ENCODE measurements around the gene ADAMTS19. TPM values are rescaled to one million over a fixed set of nuclear protein-coding genes. Genes with fewer than 3 reads are reported as not detected.

Gene ADAMTS19
- total RNA-seq, 1 experiment from 2014 or later: not detected

DNA sequence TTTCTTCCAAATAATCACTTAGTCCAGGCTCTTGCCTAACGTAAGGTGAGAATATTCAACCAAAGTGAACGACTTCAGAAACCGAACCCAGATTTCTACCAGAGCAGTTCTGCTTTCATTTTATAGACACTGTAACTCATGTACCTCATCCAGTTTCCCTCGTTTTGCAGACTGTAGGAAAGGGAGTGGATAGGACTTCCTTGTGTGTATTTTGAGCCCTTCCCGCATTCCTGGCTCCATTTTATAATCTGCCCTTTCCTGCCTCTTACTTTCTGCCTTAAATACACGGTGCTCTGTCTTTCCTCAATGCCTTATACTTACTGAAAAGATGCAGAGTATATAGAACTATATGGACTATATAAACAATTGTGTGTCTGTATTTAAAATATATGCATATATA is 308.6 kb downstream of the ADAMTS19 start:
- no peak for DNase-seq (ENCODE audit: low read depth, low spot score)
- in situ Hi-C loops (cut with HindIII; ENCODE audit: low pct_unique_long_range_greater_than_20kb, low sequenced_read_pairs): loop anchor here (25.0 kb wide), 1 partner anchor 106 kb away; no protein-coding TSS in a partner anchor

DNA sequence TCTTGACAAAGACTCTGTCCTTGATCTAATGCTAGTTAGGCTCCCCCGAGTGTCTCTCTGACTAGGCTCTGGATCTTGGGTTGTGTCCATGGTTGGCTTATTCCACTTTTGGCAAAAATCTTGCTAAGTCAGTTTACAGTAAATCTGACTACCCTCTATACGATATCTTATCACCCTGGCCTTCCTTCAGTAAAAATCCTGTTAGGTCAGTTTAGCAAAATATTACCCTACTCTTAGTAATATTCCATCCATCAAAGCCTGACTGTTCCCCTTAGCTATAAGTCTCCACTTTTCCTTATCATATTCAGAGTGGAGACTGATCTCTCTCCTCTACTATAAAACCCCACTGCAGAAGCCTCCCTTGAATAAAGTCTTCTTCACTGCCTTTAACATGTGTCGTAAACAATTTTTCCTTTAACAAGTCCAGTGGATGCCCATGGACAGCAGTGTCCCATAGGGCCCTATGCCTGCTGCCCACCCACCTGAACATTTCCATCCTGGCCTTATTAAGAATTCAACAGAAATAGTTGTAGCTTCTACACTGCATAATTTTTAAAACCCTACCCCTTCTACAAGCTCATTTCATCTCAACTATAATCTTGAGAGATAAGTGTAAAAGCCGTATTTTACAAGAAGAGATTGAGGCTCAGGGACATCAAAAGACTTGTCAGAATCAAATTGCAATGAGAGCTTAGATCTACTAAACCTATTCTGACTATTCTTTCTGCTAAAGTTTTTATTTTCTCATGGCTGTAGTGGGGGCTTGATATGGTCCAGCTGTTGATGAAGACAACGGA is 310.1 kb downstream of the ADAMTS19 start:
- in situ Hi-C loops (cut with HindIII; ENCODE audit: low pct_unique_long_range_greater_than_20kb, low sequenced_read_pairs): loop anchor here (25.0 kb wide), 1 partner anchor 108 kb away; no protein-coding TSS in a partner anchor

DNA sequence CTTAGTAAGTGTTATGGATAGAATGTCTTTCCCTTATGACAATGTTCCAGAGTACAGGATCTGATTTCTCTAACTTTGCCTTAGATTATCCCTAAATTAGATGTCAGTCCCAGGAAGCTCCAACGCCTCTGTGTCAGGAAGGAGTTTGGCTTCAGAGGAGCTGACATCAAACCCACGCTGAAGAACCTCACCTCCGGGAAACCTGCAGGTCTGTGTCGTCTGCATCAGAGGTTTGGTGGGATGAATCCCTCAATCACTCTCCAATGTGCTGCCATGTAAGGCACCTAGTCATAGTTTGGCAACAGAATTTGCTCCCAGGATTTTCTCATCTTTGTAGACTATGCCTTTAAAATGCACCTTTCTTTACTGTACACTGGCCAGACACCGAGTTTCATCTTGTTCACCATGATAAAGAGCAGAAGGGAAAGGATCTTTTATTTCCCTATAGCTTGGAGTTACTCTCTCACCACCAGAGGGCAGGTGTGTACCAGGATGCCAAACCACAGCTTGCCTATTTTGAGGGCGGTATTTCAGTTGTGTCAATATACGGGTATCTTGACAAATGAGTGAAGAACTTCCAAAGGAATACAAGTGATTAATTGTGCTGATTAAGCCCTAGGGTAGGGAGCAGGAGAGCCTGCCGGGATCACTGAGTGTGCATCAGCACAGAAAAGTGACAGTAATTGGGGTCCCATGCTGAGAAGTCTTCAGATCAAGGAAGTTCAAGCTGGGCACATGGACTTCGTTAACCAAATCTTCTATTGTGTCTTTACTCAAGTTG is 311.1 kb downstream of the ADAMTS19 start:
- in situ Hi-C loops (cut with HindIII; ENCODE audit: low pct_unique_long_range_greater_than_20kb, low sequenced_read_pairs): loop anchor here (25.0 kb wide), 1 partner anchor 109 kb away; no protein-coding TSS in a partner anchor
- peak; percentile 79 for DNase-seq (ENCODE audit: low read depth, low spot score)

More for the DNA sequence above, 310.1 kb downstream of the ADAMTS19 start:
- no peak for DNase-seq (ENCODE audit: low read depth, low spot score)

DNA sequence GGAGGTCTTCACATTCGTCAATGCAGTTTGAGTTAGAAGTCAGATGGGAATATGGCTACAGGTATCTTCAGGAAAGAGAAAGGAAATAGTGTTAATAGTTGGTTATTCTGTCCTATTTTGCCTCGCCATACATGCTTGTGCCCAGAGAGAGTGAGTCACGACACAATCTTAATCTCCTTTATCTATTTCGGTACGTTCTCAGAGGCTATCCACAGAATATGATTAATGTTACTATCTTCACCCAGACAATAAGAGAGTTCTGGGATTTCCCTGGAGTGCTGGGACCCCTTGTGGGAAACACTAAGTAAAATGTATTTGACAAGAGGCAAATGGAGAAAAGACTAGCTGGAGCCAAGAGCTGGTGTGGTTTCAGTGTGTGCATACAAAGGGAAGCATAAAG is 313.3 kb downstream of the ADAMTS19 start:
- no peak for DNase-seq (ENCODE audit: low read depth, low spot score)
- in situ Hi-C loops (cut with HindIII; ENCODE audit: low pct_unique_long_range_greater_than_20kb, low sequenced_read_pairs): loop anchor here (25.0 kb wide), 1 partner anchor 111 kb away; no protein-coding TSS in a partner anchor

DNA sequence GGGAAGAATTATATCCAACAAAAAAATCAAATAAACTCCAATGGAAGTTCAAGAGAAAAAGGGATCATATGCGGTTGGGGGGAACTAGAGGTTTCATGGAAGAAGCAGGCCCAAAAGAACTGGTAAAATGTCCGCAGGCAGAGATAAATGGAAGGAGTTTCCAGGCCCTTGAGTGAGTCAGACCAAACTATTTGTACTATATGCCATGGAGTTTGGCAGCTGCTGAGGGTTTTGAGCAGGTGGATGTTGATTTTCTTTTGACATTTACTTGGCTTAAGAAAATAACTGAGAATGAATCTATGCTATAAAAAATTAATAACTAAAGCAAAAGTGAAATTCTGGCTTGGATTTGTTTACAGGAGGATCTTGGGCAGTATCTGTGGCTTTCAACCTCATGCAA is 321.5 kb downstream of the ADAMTS19 start:
- no peak for DNase-seq (ENCODE audit: low read depth, low spot score)
- in situ Hi-C loops (cut with HindIII; ENCODE audit: low pct_unique_long_range_greater_than_20kb, low sequenced_read_pairs): no loop called here

All from SK-MEL-5 (cell line).